ENCODE data around the gene OMD.

Gene OMD

DNA sequence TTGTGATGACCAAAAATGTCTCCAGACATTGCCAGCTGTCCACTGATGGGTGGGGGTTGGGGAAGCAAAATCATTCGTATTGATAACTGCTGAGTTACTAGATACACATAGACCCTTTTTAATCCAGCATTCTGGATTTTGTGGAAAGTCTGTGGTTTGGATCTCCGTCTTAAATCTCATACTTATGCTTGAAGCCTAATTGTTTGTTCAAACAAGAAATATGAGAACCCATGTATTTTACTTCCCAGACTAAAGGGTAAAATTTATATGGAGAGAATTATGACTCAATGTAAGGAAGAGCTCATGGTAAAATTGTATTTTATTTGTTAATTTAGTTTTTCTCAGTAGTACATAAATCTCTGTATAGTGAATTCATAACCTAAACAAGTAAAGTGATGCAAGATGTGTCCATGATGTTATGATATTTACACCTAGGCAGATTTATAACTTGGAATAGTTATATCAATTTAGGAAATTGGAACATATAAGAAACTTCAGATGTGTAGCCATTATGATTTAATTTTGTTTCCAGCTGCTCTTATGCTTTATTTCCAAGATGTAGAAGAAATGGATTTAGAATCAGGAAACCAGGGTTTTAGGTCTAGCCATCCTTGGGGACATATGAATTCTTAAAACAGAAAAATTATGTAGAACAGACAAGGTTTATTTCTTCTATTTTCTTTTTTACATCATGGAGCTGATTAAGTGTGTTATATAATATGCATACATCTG, 15.4 kb downstream of the OMD start:
- no peak for DNase-seq

DNA sequence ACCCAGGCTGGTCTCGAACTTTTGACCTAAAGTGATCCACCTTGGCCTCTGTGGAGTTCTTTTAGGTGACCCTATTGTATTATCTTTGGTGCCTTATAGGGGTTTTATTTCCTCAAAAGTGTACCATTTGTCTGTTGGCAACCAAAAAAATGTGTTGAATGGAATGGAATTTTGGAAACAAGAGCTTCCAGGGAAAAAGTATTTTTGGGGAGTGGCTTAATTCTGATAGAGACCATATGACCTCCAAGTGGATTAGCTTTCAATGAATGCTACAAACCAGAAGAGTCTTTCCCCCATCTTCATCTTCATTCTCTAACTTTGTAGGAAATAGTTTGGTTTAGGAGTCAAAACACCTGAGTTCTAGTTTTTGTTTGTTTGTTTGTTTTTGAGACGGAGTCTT, 16.5 kb downstream of the OMD start:
- no peak for DNase-seq

- no peak for DNase-seq
Observed at GRCh38 chr9:92406477-92406876, 17.8 kb downstream of the OMD start.

DNA sequence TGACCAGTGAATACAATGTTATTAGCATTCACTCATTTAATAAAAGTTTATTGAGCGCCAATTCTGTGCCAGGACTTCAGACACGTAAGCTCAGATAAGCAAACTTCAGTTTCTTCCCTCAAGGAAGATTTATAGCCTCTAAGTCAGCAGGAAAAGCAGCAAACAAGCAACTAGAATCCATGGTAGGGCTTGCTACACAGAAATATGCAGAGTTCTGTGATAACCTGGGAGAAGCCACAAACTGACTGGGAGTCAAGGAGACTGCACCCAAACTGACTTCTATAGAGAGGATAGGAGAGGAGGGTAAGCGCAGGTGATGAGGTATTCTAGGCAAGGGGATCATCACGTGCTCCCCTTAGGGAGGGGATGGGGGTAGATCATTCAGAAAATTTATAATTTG, 18.5 kb downstream of the OMD start:
- DNase-seq, result no peak

DNA sequence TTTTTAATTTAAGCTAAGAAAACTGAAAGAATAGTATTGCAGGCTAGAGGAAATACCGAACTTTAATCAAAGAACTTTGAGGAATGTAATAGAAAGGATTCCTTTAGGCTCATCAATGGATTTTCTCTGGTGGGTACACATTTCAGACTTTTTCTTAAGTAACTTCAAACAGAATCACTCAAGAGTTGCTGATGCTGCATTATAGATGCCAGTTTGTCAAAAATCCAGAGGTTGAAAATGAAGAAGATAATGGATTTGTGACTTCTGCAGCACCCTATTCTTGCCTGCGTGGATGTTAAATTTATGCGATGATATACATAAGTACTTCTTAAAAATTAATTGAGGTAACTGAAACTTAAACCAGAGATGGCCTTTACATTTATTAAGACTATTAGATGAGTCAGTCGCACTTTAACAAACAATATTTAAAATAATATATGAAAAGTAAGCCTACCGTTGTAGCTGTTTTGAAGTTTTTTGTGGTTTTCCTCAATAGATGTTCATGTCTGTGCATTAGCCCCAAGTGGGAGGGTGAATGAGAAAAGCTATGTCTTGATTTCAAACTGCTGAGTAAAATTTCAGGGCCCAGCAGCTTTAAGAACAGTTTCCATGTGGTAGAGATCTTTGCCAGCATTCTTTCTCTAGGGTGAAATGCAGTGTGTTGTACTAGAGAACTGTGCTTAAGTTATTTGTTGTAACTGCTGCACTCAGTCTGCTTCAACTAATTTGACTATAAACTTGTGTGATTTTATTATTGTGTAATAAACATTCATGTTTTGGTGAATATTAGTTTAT, 20.0 kb downstream of the OMD start, which contains the start of gene OGN:
Gene OGN, minus strand, starts transcription at position 537 of the 795 bp plus-strand sequence. CDS start 1,171 bp downstream, outside the sequence.
- DNase-seq, result no peak

DNA sequence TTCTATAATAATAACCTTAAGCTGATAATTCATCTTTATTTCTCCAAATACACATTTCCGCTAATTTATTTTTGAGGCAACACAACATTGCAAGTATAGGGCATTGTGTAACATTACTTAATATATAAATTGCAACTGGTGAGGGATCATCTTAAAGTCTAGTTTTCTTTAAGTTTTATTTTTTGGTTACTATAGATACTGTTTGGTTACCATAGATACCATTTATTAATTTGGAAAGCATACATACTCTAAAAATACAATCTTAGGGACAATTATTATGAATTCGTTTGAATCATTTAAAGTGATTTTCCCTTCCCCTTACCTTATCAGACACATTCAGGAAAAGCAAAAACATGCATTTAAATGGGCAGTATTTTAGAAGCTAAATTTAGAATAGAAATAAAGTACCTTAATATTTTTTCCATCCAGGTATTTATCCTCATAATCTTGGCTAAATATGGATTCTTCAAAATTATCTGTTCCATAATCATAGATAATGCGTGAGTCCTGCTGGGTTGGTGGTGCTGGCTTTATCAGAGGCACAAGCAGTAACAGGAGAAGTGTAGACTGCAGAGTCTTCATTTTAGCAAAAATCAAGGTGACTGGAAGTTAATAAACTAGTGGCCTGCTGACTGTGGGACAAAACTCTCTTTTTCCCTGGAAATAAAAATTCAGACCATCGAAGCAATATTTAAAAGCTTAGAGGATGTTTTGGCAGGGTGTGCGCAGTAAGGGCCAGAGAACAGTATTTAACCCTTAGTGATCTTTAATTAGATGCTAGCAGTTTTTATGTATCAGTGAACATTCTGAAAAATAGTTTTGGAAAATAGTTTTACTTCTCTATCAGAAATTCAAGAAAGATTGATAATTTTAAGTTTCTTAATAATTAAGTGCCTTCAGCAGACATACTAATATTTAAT, 21.2 kb downstream of the OMD start:
- DNase-seq, result no peak

DNA sequence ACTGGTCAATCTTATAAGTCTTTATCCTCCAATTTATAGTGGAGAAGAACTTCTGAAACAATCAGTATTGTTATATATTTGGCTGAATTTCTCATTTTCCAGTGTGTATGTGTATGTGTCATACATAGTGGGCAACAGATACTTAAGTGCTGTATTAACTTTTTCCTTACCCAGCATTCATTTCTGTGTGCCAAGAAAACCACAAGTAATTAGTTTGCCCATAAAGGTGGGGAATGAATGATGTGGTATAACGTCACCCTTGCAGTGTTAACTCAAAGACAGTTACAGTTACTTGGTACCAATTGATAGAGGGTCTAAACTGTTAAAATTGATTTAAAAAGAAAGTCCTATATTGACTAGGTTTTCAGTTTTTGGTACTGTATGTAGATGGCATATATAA, 21.9 kb downstream of the OMD start:
- no peak for DNase-seq

DNA sequence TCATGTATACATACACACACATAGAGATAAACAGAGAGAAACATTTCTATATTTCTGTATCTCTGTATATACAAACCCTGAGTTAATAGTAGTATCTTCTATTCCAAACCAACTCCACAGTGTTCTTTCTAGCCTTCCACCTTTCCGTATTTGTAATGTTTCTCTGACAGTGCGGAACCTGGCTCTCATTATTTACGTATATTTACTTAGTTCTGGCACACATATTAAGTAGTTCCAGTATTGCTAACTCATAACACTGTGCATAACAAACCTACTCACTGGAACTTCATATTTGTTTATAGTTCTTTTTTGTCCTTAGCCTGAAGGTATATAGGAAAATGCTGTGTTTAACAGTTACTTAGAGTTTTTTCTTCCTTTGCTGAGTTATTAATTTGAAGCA, 26.4 kb downstream of the OMD start:
- no peak for DNase-seq

- DNase-seq, result no peak
Observed at GRCh38 chr9:92395617-92396016, 28.7 kb downstream of the OMD start.

DNA sequence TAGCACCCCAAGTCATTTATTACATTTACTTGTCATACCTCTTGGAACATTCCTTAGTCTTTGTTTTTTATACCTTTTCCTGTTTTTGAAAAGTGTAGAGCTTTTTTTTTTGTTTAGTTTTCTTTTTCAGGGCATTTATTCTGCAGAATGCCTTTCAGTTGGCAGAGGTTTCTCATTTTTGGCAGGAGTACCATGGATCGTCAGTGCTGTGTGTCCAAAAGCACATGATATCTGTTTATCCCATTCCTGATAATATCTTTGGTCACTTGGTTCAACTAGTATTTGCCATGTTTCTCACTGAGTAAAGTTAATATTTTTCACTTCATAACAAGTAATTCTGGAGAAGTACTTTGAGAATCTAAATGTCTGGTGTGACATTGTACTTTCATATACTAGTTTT, 30.6 kb downstream of the OMD start:
- no peak for DNase-seq

GRCh38 chr9:92392690-92393089, 31.6 kb downstream of the OMD start:
- DNase-seq, result peak; percentile 51

- peak; percentile 65 for DNase-seq
Observed at GRCh38 chr9:92385953-92386352, 38.3 kb downstream of the OMD start.

GRCh38 chr9:92385477-92385876, 38.8 kb downstream of the OMD start:
- no peak for DNase-seq

DNA sequence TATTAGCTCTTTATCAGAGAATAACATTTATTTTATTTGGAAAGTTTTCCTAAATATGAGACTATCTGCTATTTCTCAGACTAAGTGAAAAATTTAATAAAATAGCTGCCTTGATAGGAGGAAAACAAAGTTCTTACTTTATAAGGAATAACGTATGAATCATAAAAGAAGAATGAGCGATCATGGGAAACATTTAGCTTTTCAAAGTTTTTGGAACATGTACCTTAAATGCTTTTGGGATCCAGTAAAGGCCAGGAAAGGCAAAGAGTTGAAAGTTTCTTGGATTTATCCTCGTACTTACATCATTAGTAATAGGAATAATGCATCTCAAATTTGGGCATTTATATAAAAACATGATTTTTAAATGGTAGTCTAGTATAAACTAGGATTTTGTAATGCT, 39.3 kb downstream of the OMD start:
- DNase-seq, result peak; percentile 57

DNA sequence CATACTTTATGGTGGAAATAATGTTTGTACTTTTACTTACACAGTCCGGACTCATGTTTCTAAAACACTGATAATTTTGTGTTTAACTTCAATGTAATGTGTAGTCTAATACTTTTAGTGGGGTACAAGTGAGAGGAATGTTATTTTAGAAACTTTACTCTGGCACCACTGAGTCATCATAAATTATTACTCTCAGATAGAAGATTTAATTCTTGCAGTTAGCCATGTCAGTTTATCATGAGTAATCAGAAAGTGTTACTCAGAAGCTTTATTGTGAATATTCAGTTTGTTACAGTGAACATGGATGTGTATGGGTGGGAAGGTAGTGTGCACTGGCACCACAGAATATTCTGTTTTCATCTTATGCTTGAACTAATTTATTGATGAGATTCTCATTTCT, 39.9 kb downstream of the OMD start:
- peak; percentile 78 for DNase-seq

DNA sequence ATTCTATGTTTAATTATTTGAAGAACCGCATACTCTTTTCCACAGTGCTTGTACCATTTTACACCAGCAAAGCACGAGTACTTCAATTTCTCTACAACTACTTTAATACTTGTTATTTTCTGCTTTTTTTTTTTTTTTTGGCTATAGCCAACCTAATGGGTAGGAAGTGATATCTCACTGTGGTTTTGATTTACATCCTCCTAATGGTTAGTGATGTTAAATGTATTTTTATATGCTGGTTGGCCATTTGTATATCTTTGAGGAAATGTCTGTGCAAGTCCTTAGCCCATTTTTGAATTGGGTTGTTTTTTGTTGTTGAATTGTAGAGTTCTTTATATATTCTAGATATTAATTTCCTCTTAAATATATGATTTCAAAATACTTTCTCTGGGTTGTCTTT, 42.5 kb downstream of the OMD start:
- DNase-seq, result no peak

- no peak for DNase-seq
Observed at GRCh38 chr9:92380603-92381002, 43.7 kb downstream of the OMD start.

DNA sequence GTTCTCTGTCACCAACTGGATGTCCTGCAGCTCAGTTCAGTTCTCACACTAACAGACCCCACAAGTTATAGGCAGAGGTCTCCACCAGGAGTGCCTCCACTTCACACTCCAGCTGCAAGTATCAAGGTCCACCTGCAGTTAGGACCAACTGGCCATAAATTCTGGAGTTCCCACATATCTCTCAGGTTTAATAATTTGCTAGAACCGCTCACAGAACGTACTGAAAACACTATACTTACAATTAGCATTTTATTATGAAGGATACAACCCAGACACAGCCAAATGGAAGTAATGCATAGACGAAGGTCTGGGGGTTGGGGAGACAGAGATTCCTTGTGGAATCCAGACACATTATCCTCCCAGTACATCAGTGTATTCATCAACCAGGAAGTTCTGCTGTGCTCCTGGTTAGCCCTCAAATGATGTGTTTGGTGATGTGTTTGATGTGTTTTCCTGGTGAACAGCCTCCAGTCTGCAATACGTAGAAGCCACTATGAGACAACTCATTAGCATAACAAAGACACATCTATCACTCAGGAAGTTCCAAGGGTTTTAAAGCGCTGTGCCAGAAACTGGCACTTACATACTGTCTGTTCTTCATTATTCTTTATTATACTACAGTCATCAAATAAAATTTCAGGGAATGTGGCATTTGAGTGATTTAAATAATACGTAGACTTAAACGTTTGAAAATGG, 45.3 kb downstream of the OMD start:
- peak; percentile 92 for DNase-seq

DNA sequence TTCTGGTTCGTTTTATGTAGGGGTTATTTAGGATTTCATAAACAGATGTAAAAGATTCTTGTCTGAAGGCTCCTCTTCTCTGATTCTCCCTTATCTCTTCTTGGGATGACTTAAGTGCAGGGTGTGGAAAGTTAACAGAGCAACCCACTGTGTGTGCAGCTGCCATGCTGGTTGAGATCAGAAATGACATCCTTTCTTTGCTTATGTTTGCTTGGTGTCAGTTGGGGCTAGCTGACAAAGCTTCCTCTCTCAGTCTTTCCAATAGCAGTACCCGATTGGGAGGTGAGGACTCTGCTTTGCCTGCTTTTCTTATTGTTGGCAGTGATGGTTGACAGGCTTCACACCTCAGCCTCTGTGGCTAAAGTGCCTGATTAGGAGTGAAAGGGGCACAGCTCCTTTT, 46.4 kb downstream of the OMD start:
- no peak for DNase-seq

- no peak for DNase-seq
Observed at GRCh38 chr9:92373167-92373566, 51.1 kb downstream of the OMD start.

DNA sequence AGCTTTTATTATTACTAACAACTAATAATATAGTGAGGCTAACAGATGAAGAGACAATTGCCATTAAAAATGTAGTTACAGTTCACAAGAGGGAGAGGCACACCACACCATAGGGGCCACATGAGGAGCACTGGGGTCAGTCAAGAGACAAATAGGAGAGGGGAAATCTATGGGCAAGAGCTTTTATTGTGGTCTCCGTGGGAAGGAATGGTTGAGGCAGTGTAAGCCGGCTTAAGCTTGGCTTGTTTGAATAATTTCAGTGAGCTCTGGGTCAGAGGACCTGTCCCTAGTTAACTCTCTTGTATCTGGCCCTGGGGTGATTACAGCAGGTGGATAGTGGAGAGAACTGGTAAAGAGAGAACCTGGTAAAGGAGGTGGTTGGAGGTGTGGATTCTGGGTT, 55.2 kb downstream of the OMD start:
- DNase-seq, result no peak
